ENCODE measurements around the gene TIMM22. TPM values are rescaled to one million over a fixed set of nuclear protein-coding genes. Genes with fewer than 3 reads are reported as not detected.
A peak's percentile ranks its signal among the peaks of the same experiment; 100 is the strongest.

Gene TIMM22
- total RNA-seq, 2 donors from 2014 or later: 13.6 to 14.6 TPM

DNA sequence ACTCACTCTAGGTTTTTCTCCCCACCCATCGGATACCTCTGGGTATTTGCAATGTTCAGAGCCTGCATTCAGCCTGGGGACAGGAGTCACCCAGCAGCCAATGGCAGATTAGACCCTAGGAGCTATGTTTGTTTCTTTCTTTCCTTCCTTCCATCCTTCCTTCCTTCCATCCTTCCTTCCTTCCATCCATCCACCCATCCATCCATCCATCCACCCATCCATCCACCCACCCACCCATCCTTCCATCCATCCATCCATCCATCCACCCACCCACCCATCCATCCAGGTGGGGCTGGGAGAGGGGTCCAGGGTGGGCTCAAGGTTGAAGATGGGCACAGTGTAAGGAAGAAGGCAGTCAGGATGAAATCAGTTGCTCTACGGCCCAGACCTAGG lies 39.9 kb downstream of the TIMM22 start:
- no peak overlapping the region for H3K27ac Mint-ChIP-seq
- no peak overlapping the region for H3K4me3 ChIP-seq (ENCODE audit: low read length)
- no peak overlapping the region for H3K27ac ChIP-seq (ENCODE audit: low read depth, low read length)
- H3K36me3 Mint-ChIP-seq (ENCODE audit: low read depth): peaks cover 2% of the 10 kb centered on the region
- H3K27me3 Mint-ChIP-seq (ENCODE audit: insufficient read depth): peaks cover 9% of the 10 kb centered on the region
- no peaks in the 10 kb centered on the region for H3K4me1 Mint-ChIP-seq
- H3K4me3 Mint-ChIP-seq: no peak overlapping the region
- no peak for DNase-seq
- no peaks in the 10 kb centered on the region for H3K4me1 ChIP-seq (ENCODE audit: control insufficient read depth, insufficient read depth, low read length)
- TF ChIP-seq, protein P1, sequence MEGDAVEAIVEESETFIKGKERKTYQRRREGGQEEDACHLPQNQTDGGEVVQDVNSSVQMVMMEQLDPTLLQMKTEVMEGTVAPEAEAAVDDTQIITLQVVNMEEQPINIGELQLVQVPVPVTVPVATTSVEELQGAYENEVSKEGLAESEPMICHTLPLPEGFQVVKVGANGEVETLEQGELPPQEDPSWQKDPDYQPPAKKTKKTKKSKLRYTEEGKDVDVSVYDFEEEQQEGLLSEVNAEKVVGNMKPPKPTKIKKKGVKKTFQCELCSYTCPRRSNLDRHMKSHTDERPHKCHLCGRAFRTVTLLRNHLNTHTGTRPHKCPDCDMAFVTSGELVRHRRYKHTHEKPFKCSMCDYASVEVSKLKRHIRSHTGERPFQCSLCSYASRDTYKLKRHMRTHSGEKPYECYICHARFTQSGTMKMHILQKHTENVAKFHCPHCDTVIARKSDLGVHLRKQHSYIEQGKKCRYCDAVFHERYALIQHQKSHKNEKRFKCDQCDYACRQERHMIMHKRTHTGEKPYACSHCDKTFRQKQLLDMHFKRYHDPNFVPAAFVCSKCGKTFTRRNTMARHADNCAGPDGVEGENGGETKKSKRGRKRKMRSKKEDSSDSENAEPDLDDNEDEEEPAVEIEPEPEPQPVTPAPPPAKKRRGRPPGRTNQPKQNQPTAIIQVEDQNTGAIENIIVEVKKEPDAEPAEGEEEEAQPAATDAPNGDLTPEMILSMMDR (conservative IDR thresholded peaks at IDR 0.05): no peak
- 91 to 98% methylated on average over 2 of the region's 2 CpGs for WGBS, 2 experiments (ENCODE audit: insufficient coverage in 1 of 2, insufficient read length in 1 of 2)
- no peaks in the 10 kb centered on the region for H3K9me3 Mint-ChIP-seq
- H3K27me3 ChIP-seq (ENCODE audit: control insufficient read depth, insufficient read depth, low read length, poor library complexity, severe bottlenecking): peaks cover 14% of the 10 kb centered on the region
- no peaks in the 10 kb centered on the region for H3K36me3 ChIP-seq (ENCODE audit: control insufficient read depth, insufficient read depth, low read length)
- no peaks in the 10 kb centered on the region for H3K9me3 ChIP-seq (ENCODE audit: control insufficient read depth, low read length)
- H3K9ac ChIP-seq (ENCODE audit: extremely low read depth, low read length, poor library complexity, severe bottlenecking): no peak overlapping the region

- H3K4me1 ChIP-seq (ENCODE audit: control insufficient read depth, insufficient read depth, low read length): no peaks in the 10 kb centered on the region
- no peak overlapping the region for H3K4me3 Mint-ChIP-seq
- WGBS, 2 experiments (ENCODE audit: insufficient coverage in 1 of 2, insufficient read length in 1 of 2): 80 to 96% methylated on average over 13 to 19 of the region's 19 CpGs
- peaks cover 9% of the 10 kb centered on the region for H3K27me3 ChIP-seq (ENCODE audit: control insufficient read depth, insufficient read depth, low read length, poor library complexity, severe bottlenecking)
- H3K27ac ChIP-seq (ENCODE audit: low read depth, low read length): peak overlapping the region; percentile 38
- H3K9ac ChIP-seq (ENCODE audit: extremely low read depth, low read length, poor library complexity, severe bottlenecking): no peak overlapping the region
- TF ChIP-seq, protein P1 (conservative IDR thresholded peaks at IDR 0.05): no peak
- no peaks in the 10 kb centered on the region for H3K4me1 Mint-ChIP-seq
- peaks cover 7% of the 10 kb centered on the region for H3K27me3 Mint-ChIP-seq (ENCODE audit: insufficient read depth)
- H3K4me3 ChIP-seq (ENCODE audit: low read length): no peak overlapping the region
- DNase-seq: peak; percentile 47
- peaks cover 5% of the 10 kb centered on the region for H3K36me3 ChIP-seq (ENCODE audit: control insufficient read depth, insufficient read depth, low read length)
- H3K36me3 Mint-ChIP-seq (ENCODE audit: low read depth): peaks cover 8% of the 10 kb centered on the region
- H3K9me3 Mint-ChIP-seq: no peaks in the 10 kb centered on the region
- H3K9me3 ChIP-seq (ENCODE audit: control insufficient read depth, low read length): no peaks in the 10 kb centered on the region
- no peak overlapping the region for H3K27ac Mint-ChIP-seq
These were observed 40.4 kb downstream of the TIMM22 start for GRCh38 chr17:1037238-1037879.

DNA sequence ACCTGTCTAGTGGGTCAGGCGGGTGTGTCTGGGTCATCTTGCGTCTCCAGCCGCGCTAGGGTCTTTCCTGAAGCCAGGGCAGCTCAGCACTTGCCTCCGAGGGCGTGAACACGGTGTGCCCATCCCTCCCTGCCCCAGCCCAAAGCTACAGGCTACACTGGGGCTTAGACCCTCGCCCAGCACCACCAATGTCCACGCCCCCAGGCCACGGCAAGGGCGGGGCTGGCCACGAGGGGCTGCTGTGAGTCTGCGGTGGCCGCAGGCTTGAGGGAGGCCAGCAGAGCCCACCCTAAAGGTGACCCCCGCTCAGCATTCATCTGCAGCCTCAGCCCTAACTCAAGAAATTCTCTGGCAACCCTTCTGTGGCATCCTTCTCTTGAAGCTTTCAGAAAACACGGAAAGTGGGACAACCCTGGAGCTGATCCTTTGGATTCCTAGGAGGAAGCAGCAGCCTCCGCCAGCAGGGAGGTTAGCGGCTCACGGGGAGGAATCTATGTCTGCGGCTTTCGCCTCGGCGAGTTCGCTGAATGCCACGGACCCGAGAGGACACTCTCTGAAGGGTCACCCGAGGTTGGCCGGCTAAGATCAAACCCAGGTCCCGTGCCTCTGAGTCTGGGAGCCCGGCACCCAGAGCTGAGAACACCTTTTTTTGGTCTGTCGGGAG lies 41.7 kb downstream of the TIMM22 start:
- H3K9me3 Mint-ChIP-seq: no peaks in the 10 kb centered on the region
- TF ChIP-seq, protein P1 (conservative IDR thresholded peaks at IDR 0.05): no peak
- Histone ChIP-seq H3K27me3 (ENCODE audit: control insufficient read depth, insufficient read depth, low read length, poor library complexity, severe bottlenecking) (no peaks in the 10 kb centered on the region), H3K9me3 (ENCODE audit: control insufficient read depth, low read length) (no peaks in the 10 kb centered on the region), H3K4me1 (ENCODE audit: control insufficient read depth, insufficient read depth, low read length) (no peaks in the 10 kb centered on the region), H3K9ac (ENCODE audit: extremely low read depth, low read length, poor library complexity, severe bottlenecking) (no peak overlapping the region), H3K4me3 (ENCODE audit: low read length) (no peak overlapping the region), H3K27ac (ENCODE audit: low read depth, low read length) (peak overlapping the region; percentile 84), H3K36me3 (ENCODE audit: control insufficient read depth, insufficient read depth, low read length) (peaks cover 11% of the 10 kb centered on the region)
- H3K27me3 Mint-ChIP-seq (ENCODE audit: insufficient read depth): no peaks in the 10 kb centered on the region
- WGBS, 2 experiments (ENCODE audit: insufficient coverage in 1 of 2, insufficient read length in 1 of 2): 85 to 90% methylated on average over 18 to 31 of the region's 31 CpGs
- H3K4me3 Mint-ChIP-seq: no peak overlapping the region
- no peak for DNase-seq
- H3K27ac Mint-ChIP-seq: no peak overlapping the region
- H3K36me3 Mint-ChIP-seq (ENCODE audit: low read depth): peaks cover 14% of the 10 kb centered on the region
- H3K4me1 Mint-ChIP-seq: no peaks in the 10 kb centered on the region

Measured in endodermal cell (in vitro differentiated cells).